Esophagus muscularis mucosa (tissue), 2 donors: Measurements from ENCODE around the gene KATNAL2.

Experiments
- POLR2A ChIP-seq: fragments of 450-650 bp; IDR thresholded peaks from one replicate; pipeline ENCODE4 v1.6.1; 2017; ENCODE audit warnings: antibody characterized with exemption, moderate library complexity, mild to moderate bottlenecking, low read depth
- POLR2AphosphoS5 ChIP-seq, 2 donors: sonication (generic); formaldehyde crosslinking; IDR thresholded peaks; one replicate each; pipeline ENCODE4 v1.6.1; 2017; ENCODE audit warnings: antibody characterized with exemption in 2 of 2

- no peak for TF ChIP-seq POLR2AphosphoS5 (IDR thresholded peaks at IDR 0.05)
- TF ChIP-seq POLR2A = no peak
These were observed 29.4 kb downstream of the KATNAL2 start for GRCh38 chr18:46946656-46947282.
